Activated CD8-positive, alpha-beta T cell treated with anti-CD3 and anti-CD28 coated beads for 36 hours (primary cell): Measurements from ENCODE around the gene NYNRIN. TPM values are rescaled to one million over a fixed set of nuclear protein-coding genes. Genes with fewer than 3 reads are reported as not detected.
"Not testable (repeated sequence)": the region's sequence is repeated elsewhere in the genome, so short reads cannot be mapped to it uniquely, and the experiment has no call there.

Experiments used
- ATAC-seq: fragments of 200-7000 bp; cut with Tn5 transposase; one replicate; pipeline ENCODE4 v1.10.0; 2021; ENCODE audit warnings: mild to moderate bottlenecking, moderate library complexity
- CTCF ChIA-PET: fragments of 350-600 bp; sonication (Branson Sonifier 250); formaldehyde crosslinking; loops from one replicate; lab custom pipeline; 2021; ENCODE audit warnings: antibody characterized with exemption; lab: Charles Lee
- POLR2A ChIA-PET: fragments of 350-600 bp; sonication (Branson Sonifier 250); formaldehyde crosslinking; loops from one replicate; lab custom pipeline; 2021; ENCODE audit warnings: antibody characterized with exemption; lab: Charles Lee
- DNase-seq: peaks from one replicate; pipeline ENCODE4 v3.0.0-alpha.2; 2020
- H3K27ac Mint-ChIP-seq: one replicate; pipeline ENCODE4 v1.8.0; 2021; ENCODE audit warnings: mild to moderate bottlenecking, mixed read lengths
- H3K27me3 Mint-ChIP-seq: one replicate; pipeline ENCODE4 v1.8.0; 2021; ENCODE audit warnings: mixed read lengths
- H3K36me3 Mint-ChIP-seq: one replicate; pipeline ENCODE4 v1.8.0; 2021; ENCODE audit warnings: low read depth, mixed read lengths
- H3K4me1 Mint-ChIP-seq: one replicate; pipeline ENCODE4 v1.8.0; 2021; ENCODE audit warnings: low read depth, mixed read lengths
- H3K4me3 Mint-ChIP-seq: one replicate; pipeline ENCODE4 v1.8.0; 2021; ENCODE audit warnings: mild to moderate bottlenecking, moderate library complexity, mixed read lengths
- H3K9me3 Mint-ChIP-seq: one replicate; pipeline ENCODE4 v1.8.0; 2021; ENCODE audit warnings: mixed read lengths
- CTCF ChIP-seq: fragments of 200-600 bp; IDR thresholded peaks from one replicate; pipeline ENCODE4 v1.8.0; 2022; ENCODE audit warnings: antibody characterized with exemption, mild to moderate bottlenecking
- intact Hi-C: fragments of 100-400 bp; cut with micrococcal nuclease; formaldehyde crosslinking; loops from one replicate; pipeline ENCODE4 v1.10.0; 2022
- total RNA-seq, 2 experiments: library from RNA; stranded (reverse); gene quantifications; one replicate each; pipeline ENCODE4 v1.2.3, GENCODE V29; 2021

Gene NYNRIN
- total RNA-seq, 2 experiments from 2014 or later: 0.05 to 0.27 TPM

GRCh38 chr14:24441904-24442239, 43.1 kb downstream of the NYNRIN start:
- CTCF ChIA-PET: interaction anchor here (1.0 to 5.3 kb wide), 9 partner anchors 10 to 231 kb away, joined by 3 to 76 read pairs (median 8); partner anchors contain the start of genes ADCY4, CIDEB, KHNYN and RIPK3
- TF ChIP-seq CTCF: no peak
- Mint-ChIP-seq H3K9me3 (no peaks in the 10 kb centered on the region), H3K36me3 (peaks cover 38% of the 10 kb centered on the region), H3K4me3 (peak overlapping the region; percentile 86), H3K4me1 (peaks cover 46% of the 10 kb centered on the region), H3K27ac (peak overlapping the region; percentile 98), H3K27me3 (no peaks in the 10 kb centered on the region)
- POLR2A ChIA-PET: interaction anchor here (0.9 to 6.2 kb wide), 8 partner anchors 11 to 252 kb away, joined by 3 to 74 read pairs (median 4); partner anchors contain the start of genes CBLN3, KHNYN and LTB4R
- intact Hi-C loops: loop anchor here (5.0 kb wide), 1 partner anchor 230 kb away; no protein-coding TSS in a partner anchor
- no peak for ATAC-seq
- no peak for DNase-seq

GRCh38 chr14:24442240-24443052, 43.6 kb downstream of the NYNRIN start, which contains the start of gene SDR39U1:
Gene SDR39U1, minus strand, starts transcription at chr14:24442776. Its CDS starts 7 bp downstream, at chr14:24442769.
- H3K27ac Mint-ChIP-seq: peak within 1 kb of the TSS; percentile 98
- no peaks in the 10 kb centered on the region for H3K9me3 Mint-ChIP-seq
- ChIA-PET CTCF (interaction anchor here (1.0 to 5.3 kb wide), 8 partner anchors 11 to 231 kb away, joined by 3 to 76 read pairs (median 7); partner anchors contain the start of genes ADCY4, CIDEB, KHNYN and RIPK3), POLR2A (interaction anchor here (0.9 to 6.2 kb wide), 10 partner anchors 12 to 253 kb away, joined by 3 to 74 read pairs (median 4); partner anchors contain the start of genes CBLN3, KHNYN and LTB4R)
- peaks cover 36% of the 10 kb centered on the region for H3K36me3 Mint-ChIP-seq
- intact Hi-C loops: loop anchor here (5.0 kb wide), 1 partner anchor 230 kb away; no protein-coding TSS in a partner anchor
- H3K27me3 Mint-ChIP-seq: no peaks in the 10 kb centered on the region
- H3K4me1 Mint-ChIP-seq: peaks cover 40% of the 10 kb centered on the region
- peak within 1 kb of the TSS; percentile 86 for H3K4me3 Mint-ChIP-seq
- DNase-seq (peak; percentile 98), ATAC-seq (peak; percentile 91)
- TF ChIP-seq CTCF: no peak

- Mint-ChIP-seq H3K36me3 (peaks cover 31% of the 10 kb centered on the region), H3K4me3 (peak overlapping the region; percentile 86), H3K27ac (peak overlapping the region; percentile 98), H3K9me3 (no peaks in the 10 kb centered on the region), H3K4me1 (peaks cover 33% of the 10 kb centered on the region), H3K27me3 (no peaks in the 10 kb centered on the region)
- intact Hi-C loops: loop anchor here (5.0 kb wide), 1 partner anchor 229 kb away; no protein-coding TSS in a partner anchor
- CTCF ChIA-PET: interaction anchor here (1.4 to 5.3 kb wide), 3 partner anchors 12 to 110 kb away, joined by 4 to 76 read pairs (median 57); partner anchors contain the start of genes ADCY4, KHNYN and RIPK3
- TF ChIP-seq CTCF: no peak
- POLR2A ChIA-PET: interaction anchor here (0.9 to 6.2 kb wide), 4 partner anchors 13 to 252 kb away, joined by 3 to 74 read pairs (median 4); partner anchors contain the start of genes CBLN3 and KHNYN
- DNase-seq (no peak), ATAC-seq (no peak)
Observed at GRCh38 chr14:24443053-24443665, 44.4 kb downstream of the NYNRIN start.

GRCh38 chr14:24450828-24451227, 52.0 kb downstream of the NYNRIN start:
- H3K27ac Mint-ChIP-seq, intact Hi-C loops, H3K9me3 Mint-ChIP-seq, H3K27me3 Mint-ChIP-seq, H3K36me3 Mint-ChIP-seq, CTCF ChIA-PET, DNase-seq, H3K4me1 Mint-ChIP-seq, H3K4me3 Mint-ChIP-seq, POLR2A ChIA-PET, ATAC-seq: not testable (repeated sequence)

- CTCF ChIA-PET: interaction anchor here (0.9 to 1.8 kb wide), 2 partner anchors 26 to 123 kb away, joined by 3 read pairs; no protein-coding TSS in a partner anchor
- H3K36me3 Mint-ChIP-seq: peaks cover 2% of the 10 kb centered on the region
Observed at GRCh38 chr14:24456980-24457379, 58.2 kb downstream of the NYNRIN start.

More at GRCh38 chr14:24456980-24457379, 58.2 kb downstream of the NYNRIN start:
- Mint-ChIP-seq H3K27me3 (peaks cover 2% of the 10 kb centered on the region), H3K9me3 (no peaks in the 10 kb centered on the region), H3K27ac (no peak overlapping the region), H3K4me1 (no peaks in the 10 kb centered on the region), H3K4me3 (no peak overlapping the region)
- no peak for ATAC-seq
- TF ChIP-seq CTCF: no peak
- DNase-seq: no peak
- intact Hi-C loops: no loop called here
- POLR2A ChIA-PET: no interaction called here
